Measurements from ENCODE around the gene SERPINB8.
A peak's percentile ranks its signal among the peaks of the same experiment; 100 is the strongest.

Gene SERPINB8

DNA sequence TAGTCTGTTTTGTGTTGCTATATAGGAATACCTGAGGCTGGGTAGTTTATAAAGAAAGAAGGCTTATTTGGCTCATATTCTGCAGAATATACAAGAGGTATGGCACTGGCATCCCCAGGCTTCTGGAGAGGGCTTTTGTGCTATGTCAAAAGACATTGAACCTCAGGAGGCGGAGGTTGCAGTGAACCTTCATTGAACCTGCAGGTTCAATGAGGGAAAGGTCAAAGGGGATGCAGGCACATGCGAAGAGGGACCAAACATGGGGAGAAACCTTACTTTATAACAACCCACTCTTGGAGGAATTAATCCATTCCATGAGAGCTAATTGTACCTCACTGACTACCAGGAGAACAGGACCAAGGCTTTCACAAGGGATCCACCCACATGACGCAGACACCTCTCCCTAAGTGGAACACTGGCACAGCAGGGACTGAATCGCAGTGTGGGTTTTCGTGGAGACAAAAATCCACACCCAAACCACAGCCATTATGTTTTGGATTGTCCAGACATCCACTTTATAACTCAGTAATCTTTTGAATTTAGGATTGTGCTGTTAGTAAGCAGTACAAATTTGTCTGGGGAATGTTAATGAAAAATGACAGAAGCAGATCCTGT, 4.1 kb upstream of the SERPINB8 start:
- no peak for FAIRE-seq

DNA sequence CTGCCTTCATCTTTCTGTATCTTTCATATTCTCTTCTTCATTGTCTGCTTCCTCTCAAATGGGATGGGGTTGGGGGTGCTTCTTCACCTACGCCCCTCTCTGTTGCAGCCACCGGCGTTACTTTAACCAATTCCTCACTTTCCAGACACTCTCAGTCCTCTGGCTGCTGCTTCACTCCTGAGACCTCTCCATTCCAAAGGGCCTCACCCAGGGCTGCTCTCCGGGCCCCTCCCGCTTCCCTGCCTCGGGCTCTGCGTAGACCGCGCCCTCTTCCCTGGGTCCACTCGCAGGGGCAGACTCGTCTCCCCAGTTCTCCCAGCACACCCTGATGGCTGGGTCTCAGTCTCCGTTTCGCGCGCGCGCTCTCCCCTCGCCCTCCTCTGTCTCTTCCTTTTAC, 926 bp downstream of the SERPINB8 start:
- FAIRE-seq: no peak

DNA sequence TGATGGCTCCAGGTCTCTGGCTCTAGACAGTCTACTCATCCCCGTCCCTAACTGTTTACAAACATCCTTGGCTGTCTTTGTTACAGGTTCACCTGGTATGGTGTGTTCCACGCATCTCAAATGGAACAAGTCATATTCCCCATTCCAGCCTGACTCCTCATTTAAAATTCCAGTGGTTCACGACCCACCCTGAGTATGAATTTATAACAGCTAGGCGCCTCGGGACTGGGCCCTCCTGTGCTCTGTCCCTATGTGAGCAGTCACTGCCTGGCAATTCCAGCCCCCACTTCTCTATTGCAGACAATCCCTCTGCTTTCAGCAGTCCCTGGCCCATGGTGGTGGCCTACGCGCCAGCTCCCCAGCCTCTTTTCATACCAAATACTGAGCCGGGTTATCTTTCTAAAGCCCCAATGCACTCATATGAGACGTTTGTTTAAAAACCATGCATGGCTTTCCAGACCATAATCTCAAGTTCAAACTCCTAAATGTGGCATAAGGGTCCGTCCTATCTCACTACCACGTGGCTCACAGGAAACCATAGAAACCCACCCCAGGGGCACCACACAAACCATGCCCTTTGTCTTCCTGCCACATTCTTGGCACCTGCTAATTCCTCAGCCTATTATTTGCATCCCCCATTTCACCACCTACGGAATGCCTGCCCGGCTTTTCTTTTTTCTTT, 1.6 kb downstream of the SERPINB8 start:
- no peak for FAIRE-seq

DNA sequence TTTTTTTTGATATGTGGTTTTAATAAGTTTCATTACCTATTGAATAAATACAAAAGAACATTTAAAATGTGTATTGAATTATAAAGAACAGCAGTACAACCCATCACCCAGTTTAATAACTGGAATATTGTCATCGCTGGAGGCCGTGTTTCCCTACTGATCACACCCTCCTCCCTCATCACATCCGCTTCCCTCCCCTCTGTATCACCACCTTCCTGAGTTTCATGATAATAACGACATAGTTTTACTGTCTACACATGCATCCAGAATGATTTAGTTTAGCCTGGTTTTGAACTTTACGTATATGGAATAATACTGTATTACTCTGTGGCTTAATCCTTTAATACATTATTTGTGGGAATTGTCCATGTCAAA, 2.1 kb downstream of the SERPINB8 start:
- no peak for FAIRE-seq

DNA sequence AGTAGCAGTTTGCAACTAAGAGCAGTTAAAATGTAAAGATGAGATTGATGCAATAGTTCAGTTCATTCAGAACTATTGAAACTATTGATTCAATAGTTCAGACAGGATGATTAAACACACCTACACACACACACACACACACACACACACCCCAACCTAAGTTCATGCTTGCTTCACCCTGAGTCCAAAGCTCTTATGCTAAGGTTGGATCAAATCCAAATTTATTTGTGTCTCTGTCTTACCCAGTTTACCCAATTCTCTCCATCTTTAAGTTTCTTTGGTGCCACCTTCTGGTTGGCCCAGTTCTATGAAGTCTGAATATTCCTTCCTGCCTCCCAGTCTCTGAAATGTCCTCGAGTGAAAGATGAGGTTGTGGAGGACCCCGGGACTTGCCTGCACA, 5.1 kb downstream of the SERPINB8 start:
- no peak for FAIRE-seq

DNA sequence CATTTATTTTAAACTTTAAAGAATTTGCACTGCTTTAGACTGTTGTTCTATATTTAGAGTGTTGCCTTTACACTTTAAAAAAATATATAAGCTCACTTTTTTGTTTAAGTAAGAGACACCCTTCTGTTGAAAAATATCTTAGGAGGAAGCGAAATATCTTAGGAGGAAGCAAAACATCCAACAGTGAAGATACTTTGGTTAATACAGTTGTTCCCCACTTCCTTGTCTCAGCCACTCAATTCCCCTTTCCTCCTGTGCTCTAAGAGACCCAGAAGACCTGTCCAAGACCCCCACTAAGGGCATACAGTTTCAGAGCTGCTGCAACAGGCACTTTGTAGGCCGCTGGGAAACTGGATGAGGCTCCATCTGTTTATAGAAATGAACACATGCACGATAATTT, 5.7 kb downstream of the SERPINB8 start:
- FAIRE-seq: no peak

DNA sequence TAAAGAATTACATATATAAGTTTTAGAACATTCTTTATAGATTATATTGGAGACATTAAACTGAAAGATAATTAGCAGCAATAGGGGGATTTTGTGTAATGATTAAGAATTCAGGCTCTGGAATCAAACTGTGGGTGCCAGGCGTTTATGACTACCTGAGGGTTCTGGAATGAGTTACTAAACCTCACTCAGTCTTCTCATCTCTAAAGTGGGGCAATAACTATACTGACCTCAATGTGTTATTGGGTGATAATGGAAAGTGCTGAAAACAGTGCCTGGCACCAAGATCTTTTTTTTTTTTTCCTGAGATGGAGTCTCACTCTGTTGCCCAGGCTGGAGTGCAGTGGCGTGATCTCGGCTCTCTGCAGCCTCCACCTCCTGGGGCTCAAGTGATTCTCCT, 7.2 kb downstream of the SERPINB8 start:
- no peak for FAIRE-seq

DNA sequence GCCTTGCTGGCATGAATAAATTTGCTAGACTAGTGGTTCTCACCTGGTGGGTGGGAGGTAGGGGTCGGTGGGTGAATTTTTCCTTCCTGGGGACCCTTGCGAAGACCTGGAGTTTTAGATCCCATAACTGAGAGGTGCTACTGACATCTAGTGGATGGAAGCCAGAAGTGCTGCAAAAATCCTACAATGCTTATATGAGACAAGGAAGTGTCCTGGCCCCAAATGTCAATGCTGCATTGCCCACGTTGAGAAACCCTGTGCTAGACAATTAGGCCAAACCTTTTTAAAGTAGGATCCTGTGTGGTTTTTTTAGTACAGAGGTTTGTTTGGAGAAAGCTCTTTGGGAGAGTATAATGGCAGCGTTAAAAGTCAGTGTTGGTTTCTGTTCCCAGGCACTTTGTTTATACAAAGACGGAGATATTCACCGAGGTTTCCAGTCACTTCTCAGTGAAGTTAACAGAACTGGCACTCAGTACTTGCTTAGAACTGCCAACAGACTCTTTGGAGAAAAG, 9.6 kb downstream of the SERPINB8 start:
- FAIRE-seq: no peak

DNA sequence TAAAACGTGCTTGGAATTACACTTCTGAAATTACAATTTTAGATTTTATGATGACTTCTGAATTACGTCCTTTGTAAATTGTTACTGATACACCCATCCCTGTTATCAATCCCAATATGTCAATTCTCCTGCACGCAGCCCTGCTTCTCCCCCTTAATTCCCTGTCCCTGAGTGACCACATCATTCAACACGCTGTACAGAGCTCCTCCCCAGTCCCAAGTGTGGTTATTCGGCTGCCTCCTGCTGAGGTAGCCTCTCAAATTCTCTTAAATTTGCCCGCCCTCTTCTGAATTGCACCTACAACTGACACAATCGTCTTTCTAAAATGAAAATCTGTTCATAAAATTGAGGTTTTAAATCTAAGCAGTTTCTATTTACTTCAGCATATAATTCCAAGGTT, 10.1 kb downstream of the SERPINB8 start:
- no peak for FAIRE-seq

DNA sequence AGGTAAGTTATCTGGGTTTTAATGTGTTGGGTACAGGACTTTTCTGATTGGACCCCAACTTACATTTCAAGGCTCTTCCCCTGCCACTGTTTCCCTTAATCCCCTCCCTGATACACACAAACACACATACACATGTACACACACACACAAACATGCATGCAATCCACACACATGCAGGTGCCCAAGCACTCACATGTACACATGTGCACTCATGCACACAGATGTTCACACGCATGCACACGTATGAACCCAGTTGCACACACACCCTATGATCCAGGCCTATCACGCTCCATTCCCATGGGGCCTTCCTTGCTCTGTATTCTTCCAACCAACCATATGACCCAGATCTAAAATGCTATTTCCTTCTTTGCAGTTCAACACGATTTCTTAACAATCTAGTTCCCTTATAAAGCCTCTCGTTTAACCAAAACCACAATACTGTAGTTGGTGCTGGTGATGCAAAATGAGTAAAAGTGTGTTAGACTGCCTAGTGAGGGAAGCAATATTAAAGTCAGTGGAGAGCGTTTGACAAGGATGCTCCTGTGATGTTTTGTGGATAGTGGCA, 11.1 kb downstream of the SERPINB8 start:
- no peak for FAIRE-seq

DNA sequence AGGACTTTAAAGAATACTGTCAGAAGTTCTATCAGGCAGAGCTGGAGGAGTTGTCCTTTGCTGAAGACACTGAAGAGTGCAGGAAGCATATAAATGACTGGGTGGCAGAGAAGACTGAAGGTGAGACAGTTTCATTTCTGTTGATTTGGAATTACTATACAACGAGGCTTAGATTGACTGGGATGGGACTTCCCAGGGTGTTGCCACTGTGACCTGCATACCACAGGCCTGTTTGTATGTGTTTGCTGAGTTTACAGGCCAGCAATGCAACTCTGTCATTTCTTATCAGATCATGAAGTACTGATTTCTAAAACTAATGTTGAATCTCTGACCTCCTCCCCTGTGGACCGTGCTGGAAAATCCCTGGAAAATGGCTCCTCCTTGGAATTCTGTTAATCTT, 11.8 kb downstream of the SERPINB8 start:
- FAIRE-seq: no peak

DNA sequence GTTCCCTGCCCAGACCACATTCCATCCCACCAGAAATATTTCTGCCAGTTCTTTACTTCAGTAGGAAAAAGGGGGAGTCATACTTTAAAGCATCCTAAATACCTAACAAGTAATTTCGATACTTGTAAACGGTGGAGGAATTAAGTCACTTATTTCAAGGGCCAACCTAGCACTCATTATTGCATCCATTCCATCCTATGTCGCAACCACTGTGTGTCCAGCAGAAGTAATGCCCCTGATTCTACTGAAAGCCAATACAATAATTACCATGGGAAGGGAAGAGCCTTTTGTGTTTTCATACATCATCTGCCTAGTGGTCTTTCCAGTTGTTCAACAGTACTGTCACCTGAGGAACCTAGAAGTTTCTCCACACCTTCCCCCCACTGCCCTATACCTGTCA, 12.5 kb downstream of the SERPINB8 start:
- no peak for FAIRE-seq

DNA sequence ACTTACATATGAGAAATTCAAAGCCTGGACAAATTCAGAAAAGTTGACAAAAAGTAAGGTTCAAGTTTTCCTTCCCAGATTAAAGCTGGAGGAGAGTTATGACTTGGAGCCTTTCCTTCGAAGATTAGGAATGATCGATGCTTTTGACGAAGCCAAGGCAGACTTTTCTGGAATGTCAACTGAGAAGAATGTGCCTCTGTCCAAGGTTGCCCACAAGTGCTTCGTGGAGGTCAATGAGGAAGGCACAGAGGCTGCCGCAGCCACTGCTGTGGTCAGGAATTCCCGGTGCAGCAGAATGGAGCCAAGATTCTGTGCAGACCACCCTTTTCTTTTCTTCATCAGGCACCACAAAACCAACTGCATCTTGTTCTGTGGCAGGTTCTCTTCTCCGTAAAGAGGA, 17.0 kb downstream of the SERPINB8 start:
- FAIRE-seq: no peak

DNA sequence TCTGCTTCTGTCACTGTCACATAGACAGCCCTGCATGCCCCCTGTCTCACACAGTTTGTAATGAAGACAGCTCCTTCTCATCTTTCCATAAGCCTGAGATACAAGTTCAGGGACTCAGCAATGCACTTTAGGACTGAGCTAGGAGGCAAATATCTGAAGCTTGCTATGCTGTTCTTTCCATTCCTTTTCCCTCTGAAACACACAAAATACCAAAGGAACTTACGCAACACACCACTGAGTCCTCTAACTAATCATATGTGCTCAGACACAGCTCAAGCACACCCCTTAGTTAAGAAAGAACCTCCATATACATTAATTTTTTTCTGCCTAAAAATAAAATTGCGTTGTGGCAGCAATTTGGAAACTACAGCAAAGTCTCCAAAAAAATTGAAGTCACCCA, 17.9 kb downstream of the SERPINB8 start:
- no peak for FAIRE-seq

DNA sequence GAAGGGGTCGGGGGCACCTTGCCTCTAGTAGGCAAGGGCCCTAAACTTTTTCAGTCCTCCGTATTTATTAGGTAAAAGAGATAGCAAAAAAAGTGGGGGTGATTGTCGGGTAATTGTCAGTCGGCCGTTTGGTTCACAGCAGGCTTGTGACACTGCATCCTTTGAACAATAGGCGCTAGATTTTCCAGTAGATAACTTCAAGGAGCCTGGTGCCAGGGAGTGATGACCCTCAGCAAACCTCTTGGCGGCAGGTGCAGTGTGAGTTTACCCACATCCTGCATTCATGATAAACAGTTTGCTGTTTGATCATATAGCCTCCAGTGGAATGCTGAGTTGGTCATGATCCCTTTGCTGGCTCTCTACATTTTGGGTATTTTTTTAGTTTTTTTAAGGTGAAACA, 22.9 kb downstream of the SERPINB8 start:
- FAIRE-seq: no peak

DNA sequence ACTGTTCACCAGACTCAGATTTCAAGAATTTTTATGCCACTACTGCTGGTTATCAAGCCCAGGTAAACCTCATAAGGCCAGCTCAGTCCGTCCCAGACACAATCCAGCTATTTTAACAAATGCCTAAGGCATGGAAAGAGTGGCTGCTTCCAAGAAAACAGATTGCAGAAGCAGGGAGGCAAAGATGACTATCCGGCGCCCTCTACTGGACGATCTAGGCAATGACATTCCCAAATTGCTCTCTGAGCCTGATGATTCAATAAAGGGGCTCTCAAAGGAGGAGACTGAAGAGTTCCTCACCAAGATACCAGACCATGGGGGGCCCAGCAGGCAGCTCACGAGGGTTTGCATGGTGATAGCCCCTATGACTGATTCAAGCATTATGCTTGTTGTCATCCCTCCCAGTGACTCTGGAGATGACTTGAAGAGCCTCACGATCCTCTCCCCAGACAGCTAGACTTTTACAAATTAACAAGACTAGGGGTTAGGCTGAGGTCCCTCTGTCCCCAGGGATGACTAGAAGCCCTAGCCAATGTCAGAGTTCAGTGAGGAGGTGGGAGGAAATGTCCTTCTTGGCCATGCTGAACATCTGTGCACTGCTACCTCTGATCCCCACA, 25.0 kb downstream of the SERPINB8 start:
- peak; percentile 3 for FAIRE-seq

DNA sequence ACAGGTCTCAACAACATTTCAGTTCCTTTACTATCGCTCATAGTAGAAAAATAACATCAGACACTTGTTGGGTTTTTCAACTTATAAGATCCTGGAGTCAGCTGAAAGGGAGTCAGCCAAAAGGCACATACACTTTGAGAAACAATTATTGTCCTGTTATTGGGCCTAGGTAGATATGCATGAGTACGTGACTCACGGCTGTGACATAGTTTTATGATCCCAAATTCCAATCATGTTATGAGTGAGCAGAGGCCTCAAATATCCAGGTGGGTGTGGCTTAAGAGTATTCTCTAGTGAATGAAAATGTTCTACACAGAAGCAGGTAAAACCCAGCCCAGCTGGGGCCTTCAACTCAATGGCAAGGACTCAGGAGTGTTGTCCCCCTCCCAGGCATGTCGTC, 27.2 kb downstream of the SERPINB8 start:
- FAIRE-seq: no peak

DNA sequence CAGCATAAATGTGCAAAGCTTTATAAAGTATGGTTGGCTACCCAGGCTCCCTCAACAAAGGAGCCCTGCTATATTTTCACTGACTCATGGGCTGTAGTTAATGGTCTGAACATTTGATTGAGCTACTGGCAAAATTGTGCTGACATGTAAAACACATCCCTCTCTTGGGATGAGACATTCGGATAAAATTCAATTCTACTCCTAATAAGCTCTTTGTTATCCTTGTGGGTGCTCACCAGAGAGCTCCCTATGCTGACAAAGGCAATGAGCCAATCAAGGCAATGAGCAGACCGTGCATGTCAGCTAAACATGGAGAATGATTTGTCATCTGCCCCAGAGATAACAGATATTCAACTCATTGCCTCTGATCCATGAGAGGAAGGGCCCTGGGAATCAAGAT, 27.7 kb downstream of the SERPINB8 start:
- FAIRE-seq: no peak

DNA sequence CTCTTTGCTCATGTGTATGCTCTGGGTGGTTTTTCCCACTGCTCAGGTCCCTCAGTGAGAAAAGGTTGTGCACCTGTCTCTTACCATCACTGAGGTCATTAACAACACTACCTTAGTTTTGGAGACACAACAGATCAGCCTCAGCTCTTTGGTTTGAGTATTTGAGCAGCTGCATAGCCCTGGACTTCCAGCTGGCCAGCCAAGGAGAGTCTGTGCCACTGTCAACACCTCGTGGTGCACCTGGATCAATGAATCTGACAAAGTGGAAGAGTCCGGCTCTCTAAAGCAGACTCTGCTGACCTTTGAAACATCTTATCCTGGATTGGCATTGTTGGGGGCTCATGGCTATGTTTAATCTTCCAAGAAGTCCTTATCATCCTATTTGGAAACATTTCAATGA, 30.0 kb downstream of the SERPINB8 start:
- FAIRE-seq: no peak

DNA sequence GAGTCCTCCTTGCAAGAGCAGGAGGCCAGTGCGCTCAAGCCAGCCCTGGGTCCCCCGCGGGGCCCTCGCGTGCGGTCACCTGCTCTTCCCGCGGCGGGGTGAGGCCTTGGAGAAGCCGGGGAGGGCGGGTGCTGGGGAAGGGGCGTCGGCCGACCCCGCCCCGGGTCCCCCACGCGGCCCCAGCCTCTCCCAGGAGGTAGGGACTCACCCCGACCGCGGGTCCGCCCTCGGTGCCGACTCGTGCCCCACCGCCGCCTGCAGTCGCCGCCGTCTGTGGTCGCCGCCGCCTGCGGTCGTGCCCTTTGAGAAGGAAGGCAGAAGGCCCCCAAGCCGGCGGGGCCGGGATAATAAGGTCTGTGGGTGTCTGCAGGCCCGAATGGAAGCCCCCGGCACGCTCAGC, 32.7 kb downstream of the SERPINB8 start:
- no peak for FAIRE-seq

DNA sequence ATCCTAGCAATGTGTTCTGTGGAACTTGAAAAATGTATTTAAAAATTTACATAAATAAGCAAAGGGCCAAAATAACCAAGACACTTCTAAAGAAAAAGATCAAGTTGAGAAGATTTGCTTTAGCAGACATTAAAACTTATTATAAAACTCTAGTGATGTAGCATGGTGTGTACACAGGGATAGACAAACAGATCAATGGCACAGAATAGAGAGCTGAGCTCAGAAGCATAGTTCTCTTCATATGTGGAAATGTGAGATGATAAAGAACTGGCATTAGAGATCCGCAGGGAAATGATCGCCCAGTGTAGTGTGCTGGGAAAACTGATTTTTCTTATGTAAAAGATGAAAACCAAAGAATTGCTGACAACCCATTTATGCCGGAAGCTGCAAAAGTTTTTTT, 39.4 kb downstream of the SERPINB8 start:
- no peak for FAIRE-seq

DNA sequence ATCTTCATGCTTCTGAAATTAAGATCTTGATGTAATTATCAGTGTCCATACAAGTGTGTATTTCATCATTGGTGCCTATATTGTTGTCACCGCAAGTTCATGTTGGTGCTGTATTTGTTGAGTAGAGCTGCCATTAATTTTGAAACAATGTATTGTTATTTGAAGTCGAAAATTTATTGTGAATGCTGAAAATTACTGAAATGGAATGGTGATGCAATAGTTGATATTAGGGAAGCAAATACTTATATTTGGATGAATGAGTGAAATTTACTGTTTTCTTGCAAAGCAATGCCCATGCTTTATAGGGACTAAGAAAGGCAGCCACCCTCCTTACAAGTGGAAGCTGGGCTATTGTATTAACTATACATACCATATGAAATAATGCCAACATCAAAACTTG, 41.6 kb downstream of the SERPINB8 start:
- FAIRE-seq: no peak

DNA sequence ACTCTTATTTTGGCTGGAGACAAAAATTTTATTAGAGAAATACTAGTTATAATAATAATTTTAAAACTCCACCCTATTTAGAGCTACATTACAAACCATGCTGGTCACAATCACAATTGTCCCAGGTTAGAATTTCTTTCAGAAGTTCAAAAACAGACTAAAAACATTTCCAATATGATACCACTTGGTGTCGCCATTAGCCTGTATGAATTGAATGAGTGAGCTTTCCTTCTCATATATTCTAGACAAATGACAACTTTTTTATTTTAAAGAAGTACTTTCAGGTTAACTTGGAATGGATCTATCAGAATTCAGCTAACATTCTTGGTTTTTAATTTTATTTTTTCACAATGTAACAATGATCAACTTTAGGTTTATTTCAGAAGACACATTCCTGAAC, 48.0 kb downstream of the SERPINB8 start:
- peak; percentile 98 for FAIRE-seq
